GM13976 (cell line): ENCODE measurements around the gene APBA2.

ENCODE experiments used
- DNase-seq: peaks from one replicate; pipeline ENCODE4 v3.0.0; 2012; ENCODE audit warnings: low spot score
- in situ Hi-C: fragments of 300-500 bp; cut with MboI; formaldehyde crosslinking; loops from one replicate; pipeline ENCODE4 v1.12.0; 2022; ENCODE audit warnings: low sequenced_read_pairs, mixed read lengths, inconsistent platforms; ENCODE audit not compliant: unreplicated experiment
- TF ChIP-seq, protein P1 (sequence below): IDR thresholded peaks from 2 replicates; pipeline ENCODE4 v1.5.1; 2012; ENCODE audit warnings: borderline replicate concordance, mild to moderate bottlenecking; ENCODE audit not compliant: insufficient read depth; ENCODE audit errors: extremely low read depth, missing control alignments, control extremely low read depth

APBA2 gene

DNA sequence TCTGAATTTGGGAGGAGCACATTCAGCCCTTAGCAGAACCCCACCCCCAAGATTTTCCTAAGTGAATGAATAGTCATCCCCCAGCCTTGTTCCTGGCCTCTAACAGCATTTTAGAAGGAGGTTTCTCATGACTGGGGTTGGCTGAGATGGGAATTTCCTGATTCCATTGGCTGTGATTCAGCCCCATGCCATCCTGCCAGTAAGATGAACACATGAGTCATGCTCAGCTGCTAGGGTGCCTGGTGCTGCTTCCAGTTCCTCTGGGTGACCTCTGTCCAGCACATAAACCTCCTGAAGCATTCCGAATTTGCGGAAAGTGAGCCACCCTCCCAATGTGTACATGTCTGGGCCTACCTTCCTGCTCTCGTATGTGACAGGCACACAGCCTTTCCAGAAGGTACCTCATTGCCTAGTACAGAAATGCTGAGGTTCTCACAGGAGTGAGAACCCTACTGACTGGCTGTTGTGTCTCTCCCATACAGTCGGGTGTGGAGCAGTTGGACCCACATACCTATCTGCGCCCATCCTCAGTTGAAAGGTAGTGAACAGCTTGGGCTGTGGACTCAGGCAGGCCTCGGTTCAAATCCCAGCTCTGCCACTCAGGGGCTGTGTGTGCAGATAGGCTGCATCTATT lies 91.7 kb downstream of the APBA2 start:
- no peak for DNase-seq
- TF ChIP-seq, protein P1, sequence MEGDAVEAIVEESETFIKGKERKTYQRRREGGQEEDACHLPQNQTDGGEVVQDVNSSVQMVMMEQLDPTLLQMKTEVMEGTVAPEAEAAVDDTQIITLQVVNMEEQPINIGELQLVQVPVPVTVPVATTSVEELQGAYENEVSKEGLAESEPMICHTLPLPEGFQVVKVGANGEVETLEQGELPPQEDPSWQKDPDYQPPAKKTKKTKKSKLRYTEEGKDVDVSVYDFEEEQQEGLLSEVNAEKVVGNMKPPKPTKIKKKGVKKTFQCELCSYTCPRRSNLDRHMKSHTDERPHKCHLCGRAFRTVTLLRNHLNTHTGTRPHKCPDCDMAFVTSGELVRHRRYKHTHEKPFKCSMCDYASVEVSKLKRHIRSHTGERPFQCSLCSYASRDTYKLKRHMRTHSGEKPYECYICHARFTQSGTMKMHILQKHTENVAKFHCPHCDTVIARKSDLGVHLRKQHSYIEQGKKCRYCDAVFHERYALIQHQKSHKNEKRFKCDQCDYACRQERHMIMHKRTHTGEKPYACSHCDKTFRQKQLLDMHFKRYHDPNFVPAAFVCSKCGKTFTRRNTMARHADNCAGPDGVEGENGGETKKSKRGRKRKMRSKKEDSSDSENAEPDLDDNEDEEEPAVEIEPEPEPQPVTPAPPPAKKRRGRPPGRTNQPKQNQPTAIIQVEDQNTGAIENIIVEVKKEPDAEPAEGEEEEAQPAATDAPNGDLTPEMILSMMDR = no peak

DNA sequence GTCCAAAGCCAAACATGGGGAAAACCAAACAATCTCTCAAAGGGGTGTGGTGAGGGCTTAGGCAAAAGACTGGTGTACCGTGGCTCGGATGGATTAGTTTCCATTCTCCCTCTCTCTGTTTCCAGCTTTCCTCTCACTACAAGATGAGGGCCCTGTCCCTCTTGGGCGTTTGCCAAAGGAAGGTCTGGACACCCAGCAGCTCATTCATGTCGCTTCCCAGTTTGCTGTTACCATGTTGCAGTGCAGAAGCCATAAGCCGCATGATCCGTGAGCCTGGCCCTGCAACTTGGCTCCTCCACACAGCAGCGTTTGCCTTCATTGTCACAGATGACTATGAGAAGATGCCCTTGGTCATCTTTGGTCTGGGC lies 92.2 kb downstream of the APBA2 start:
- DNase-seq = no peak
- TF ChIP-seq, protein P1 = no peak
- in situ Hi-C loops = no loop called here

More for the DNA sequence above, 91.7 kb downstream of the APBA2 start:
- in situ Hi-C loops = no loop called here

DNA sequence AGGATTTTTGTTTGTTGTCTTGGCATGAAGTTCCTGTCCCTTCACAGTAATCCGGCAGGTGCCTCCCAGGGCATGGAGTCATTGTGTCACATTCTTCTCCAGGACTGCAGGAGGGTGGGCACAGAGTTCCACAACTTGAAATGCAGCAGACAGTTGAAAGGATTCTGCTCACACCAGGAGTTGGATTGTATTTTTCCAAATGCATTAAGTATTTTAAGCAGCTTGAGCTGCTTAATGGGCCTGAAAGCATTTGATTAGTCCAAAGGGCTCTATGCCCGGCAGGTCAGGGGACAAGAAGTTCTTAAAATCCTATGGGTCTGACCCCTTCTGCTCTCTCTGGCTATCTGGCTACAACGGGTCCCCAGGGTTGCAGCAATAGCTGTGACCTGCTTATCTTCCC lies 92.9 kb downstream of the APBA2 start:
- no peak for DNase-seq
- in situ Hi-C loops = no loop called here
- TF ChIP-seq, protein P1 = no peak

DNA sequence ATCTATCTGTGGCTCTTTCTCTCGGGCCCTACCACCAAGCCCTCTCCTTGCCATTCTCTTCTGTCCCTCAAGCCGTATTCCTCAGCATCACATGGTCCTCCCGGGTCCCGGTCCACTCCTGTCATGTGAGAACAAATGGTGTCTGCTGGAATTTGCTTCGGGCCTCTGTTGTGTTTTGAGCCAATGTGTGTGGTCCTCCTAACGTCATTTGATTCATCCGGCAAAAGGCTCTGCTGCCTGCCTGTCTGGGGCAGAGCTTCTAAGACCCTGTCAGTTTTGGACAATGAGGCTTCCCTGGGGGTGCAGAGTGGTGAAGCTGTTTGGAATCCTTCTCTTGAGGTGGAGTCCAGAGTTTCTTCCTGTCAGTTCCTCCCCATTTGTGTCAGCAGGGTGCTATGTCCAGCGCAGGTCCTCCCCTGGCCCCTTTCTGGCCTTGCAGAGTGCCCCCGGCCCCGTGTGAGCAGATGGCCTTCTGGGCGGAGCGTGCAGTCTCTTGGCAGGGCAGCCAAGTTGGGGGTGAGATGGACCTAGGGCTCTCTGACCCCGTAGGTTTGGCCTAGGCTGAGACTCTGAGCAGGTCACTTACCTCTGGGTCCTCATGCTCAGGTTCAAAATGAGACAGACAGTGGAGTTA lies 93.6 kb downstream of the APBA2 start:
- TF ChIP-seq, protein P1 = no peak
- DNase-seq = no peak
- in situ Hi-C loops = no loop called here

DNA sequence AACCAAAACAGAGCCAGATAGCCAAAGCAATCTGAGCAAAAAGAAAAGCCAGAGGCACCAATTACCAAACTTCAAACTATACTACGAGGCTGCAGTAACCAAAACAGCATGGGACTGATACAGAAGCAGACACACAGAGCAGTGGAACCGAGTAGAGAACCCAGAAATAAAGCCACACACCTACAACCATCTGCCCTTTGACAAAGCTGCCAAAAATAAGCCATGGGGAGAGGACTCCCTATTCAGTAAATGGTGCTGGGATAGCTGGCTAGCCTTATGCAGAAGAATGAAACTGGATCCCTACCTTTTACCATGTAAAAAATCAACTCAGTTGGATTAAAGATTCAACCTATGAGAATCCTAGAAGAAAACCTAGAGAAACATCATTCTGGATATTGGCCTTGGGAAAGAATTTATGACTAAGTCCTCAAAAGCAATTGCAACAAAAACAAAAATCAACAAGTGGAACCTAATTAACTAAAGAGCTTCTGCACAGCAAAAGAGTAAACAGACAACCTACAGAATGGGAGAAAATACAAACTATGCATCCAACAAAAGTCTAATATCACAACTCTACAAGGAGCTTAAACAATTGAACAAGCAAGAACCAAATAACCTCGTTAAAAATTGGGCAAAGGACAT lies 95.1 kb downstream of the APBA2 start:
- DNase-seq = no peak
- in situ Hi-C loops = no loop called here
- TF ChIP-seq, protein P1 = no peak

DNA sequence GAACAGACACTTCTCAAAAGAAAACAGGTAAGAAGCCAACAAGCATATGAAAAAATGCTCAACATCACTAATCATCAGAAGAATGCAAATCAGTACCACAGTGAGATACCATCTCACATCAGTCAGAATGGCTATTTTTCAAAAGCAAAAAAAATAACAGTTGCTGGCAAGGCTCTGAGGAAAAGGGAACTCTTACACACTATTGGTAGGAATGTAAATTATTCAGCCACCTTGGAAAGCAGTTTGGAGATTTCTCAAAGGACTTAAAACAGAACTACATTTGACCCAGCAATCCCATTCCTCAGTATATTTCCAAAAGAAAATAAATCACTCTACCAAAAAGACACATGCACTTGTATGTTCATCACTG lies 95.6 kb downstream of the APBA2 start:
- in situ Hi-C loops = no loop called here
- TF ChIP-seq, protein P1 = no peak
- no peak for DNase-seq
